Calu3 (cell line): ENCODE data around the gene TRIO. TPM values are rescaled to one million over a fixed set of nuclear protein-coding genes. Genes with fewer than 3 reads are reported as not detected.

Experiments used
- BruUV-seq: library from RNA; stranded (reverse); fragments of 400-500 nt; replicated peaks from 2 replicates; lab custom pipeline; 2021; lab: Mats Ljungman, UMichigan
- CTCF ChIA-PET: fragments of 300-600 bp; sonication (Branson Sonifier 250); formaldehyde crosslinking; loops from one replicate; lab custom pipeline; 2022; ENCODE audit warnings: antibody characterized with exemption; lab: Charles Lee
- DNase-seq: peaks from one replicate; pipeline ENCODE4 v3.0.0; 2022
- H3K27ac Mint-ChIP-seq: one replicate; pipeline ENCODE4 v1.8.0; 2022; ENCODE audit warnings: mixed read lengths; ENCODE audit not compliant: unreplicated experiment
- H3K27me3 Mint-ChIP-seq: one replicate; pipeline ENCODE4 v1.8.0; 2022; ENCODE audit warnings: mixed read lengths; ENCODE audit not compliant: unreplicated experiment
- H3K36me3 Mint-ChIP-seq: one replicate; pipeline ENCODE4 v1.8.0; 2022; ENCODE audit warnings: mild to moderate bottlenecking, moderate library complexity, mixed read lengths; ENCODE audit not compliant: insufficient read depth, unreplicated experiment
- H3K4me1 Mint-ChIP-seq: one replicate; pipeline ENCODE4 v1.8.0; 2022; ENCODE audit warnings: mild to moderate bottlenecking, low read depth, mixed read lengths; ENCODE audit not compliant: unreplicated experiment
- H3K4me3 Mint-ChIP-seq: one replicate; pipeline ENCODE4 v1.8.0; 2022; ENCODE audit warnings: mild to moderate bottlenecking, low read depth, moderate library complexity, mixed read lengths; ENCODE audit not compliant: unreplicated experiment
- H3K9me3 Mint-ChIP-seq: one replicate; pipeline ENCODE4 v1.8.0; 2022; ENCODE audit warnings: low read depth, mixed read lengths; ENCODE audit not compliant: unreplicated experiment
- intact Hi-C: fragments of 100-400 bp; cut with micrococcal nuclease; formaldehyde crosslinking; loops from one replicate; pipeline ENCODE4 v1.10.0; 2022; ENCODE audit not compliant: unreplicated experiment
- total RNA-seq: library from RNA; stranded (reverse); gene quantifications from 2 replicates; pipeline ENCODE4 v1.2.3, GENCODE V29; 2022
- TF ChIP-seq, protein P1 (sequence below): fragments of 200-600 bp; IDR thresholded peaks from one replicate; pipeline ENCODE4 v1.8.0; 2022; ENCODE audit warnings: antibody characterized with exemption; ENCODE audit not compliant: unreplicated experiment

The TRIO gene
- total RNA-seq, 1 experiment from 2014 or later, result 183 TPM

DNA sequence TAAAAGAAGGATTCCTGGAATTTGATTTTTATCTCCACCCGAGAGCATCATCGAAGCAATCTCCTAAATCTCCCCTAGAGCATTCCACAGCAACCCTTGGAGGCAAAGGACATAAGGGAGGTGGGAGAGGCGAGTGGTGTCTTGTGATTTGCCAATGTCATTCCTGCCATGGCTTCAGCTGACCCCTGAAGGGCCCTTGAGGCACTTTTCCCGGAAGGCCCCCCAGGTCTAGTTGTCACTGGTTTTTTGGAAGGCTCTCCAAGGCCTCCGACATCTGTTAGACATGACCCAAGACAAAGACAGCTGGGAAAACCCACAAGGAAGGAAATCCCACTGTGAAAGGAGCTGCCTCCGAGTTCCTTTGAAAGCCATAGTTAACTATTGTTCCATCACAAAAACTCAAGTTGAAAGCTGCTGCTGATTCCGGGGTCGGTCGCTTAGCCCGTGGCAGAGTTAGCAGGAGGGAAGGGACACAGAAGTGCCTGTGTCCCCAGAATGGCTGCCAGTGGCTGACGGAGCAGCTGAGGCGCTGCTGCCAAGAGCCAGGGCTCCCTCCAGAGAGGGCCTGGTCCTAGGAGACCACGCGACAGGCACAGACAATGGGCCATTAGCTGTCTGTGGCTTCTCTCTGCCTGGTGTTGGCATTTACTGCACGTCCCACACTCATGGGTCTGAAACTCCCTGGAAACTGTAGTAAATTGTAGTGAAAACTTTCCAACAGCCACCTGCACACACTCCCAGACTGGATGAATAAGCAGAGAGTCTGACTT, 24.4 kb upstream of the TRIO start:
- no peaks in the 10 kb centered on the region for H3K36me3 Mint-ChIP-seq
- H3K27ac Mint-ChIP-seq, result no peak overlapping the region
- H3K27me3 Mint-ChIP-seq, result no peaks in the 10 kb centered on the region
- no TSS peak for BruUV-seq
- TF ChIP-seq, protein P1, sequence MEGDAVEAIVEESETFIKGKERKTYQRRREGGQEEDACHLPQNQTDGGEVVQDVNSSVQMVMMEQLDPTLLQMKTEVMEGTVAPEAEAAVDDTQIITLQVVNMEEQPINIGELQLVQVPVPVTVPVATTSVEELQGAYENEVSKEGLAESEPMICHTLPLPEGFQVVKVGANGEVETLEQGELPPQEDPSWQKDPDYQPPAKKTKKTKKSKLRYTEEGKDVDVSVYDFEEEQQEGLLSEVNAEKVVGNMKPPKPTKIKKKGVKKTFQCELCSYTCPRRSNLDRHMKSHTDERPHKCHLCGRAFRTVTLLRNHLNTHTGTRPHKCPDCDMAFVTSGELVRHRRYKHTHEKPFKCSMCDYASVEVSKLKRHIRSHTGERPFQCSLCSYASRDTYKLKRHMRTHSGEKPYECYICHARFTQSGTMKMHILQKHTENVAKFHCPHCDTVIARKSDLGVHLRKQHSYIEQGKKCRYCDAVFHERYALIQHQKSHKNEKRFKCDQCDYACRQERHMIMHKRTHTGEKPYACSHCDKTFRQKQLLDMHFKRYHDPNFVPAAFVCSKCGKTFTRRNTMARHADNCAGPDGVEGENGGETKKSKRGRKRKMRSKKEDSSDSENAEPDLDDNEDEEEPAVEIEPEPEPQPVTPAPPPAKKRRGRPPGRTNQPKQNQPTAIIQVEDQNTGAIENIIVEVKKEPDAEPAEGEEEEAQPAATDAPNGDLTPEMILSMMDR, result no peak
- CTCF ChIA-PET, result no interaction called here
- no peak overlapping the region for H3K4me3 Mint-ChIP-seq
- peaks cover 8% of the 10 kb centered on the region for H3K4me1 Mint-ChIP-seq
- no peak for DNase-seq
- intact Hi-C loops, result no loop called here
- H3K9me3 Mint-ChIP-seq, result no peaks in the 10 kb centered on the region

DNA sequence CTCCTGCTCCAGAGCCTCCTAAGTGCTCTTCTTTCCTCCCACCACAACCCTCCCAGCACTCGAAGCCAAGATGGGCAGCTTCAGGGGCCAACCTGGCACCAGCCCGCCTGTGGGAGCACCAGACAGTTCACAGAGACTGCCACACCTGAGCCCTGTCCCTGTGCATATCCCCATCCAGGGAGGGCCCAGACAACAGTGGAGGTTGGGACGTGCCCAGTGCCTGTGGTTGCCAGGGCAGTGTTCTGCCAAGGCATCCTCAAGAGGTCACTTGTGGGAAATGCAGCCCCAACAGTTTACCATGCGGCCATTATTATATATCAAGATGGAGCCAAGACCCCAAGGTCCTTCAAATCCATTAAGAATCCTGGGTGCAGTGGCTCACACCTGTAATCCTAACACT, 23.0 kb upstream of the TRIO start:
- no peak overlapping the region for H3K4me3 Mint-ChIP-seq
- BruUV-seq, result no TSS peak
- H3K4me1 Mint-ChIP-seq, result no peaks in the 10 kb centered on the region
- CTCF ChIA-PET, result no interaction called here
- H3K27me3 Mint-ChIP-seq, result no peaks in the 10 kb centered on the region
- no peaks in the 10 kb centered on the region for H3K9me3 Mint-ChIP-seq
- no peak overlapping the region for H3K27ac Mint-ChIP-seq
- TF ChIP-seq, protein P1, result no peak
- no peak for DNase-seq
- intact Hi-C loops, result no loop called here
- H3K36me3 Mint-ChIP-seq, result no peaks in the 10 kb centered on the region

DNA sequence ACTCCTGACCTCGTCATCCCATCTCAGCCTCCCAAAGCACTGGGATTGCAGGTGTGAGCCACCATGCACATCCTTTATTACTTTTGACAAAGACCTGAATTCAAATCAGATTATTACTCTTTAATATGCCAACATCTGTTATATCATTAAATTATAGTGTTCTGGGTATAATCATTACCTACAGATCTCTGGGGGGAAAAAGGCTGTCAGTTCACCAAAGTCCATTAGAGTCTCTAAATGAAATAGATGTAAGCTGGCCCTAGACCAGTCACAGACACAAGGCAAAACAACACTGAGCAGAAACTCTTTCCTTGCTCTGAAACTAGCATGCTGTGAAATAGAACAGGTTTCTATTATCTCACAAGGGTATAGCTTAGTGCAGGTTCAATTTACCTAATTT, 21.6 kb upstream of the TRIO start:
- no peak overlapping the region for H3K27ac Mint-ChIP-seq
- CTCF ChIA-PET, result no interaction called here
- H3K4me1 Mint-ChIP-seq, result no peaks in the 10 kb centered on the region
- H3K4me3 Mint-ChIP-seq, result no peak overlapping the region
- H3K36me3 Mint-ChIP-seq, result no peaks in the 10 kb centered on the region
- no peaks in the 10 kb centered on the region for H3K9me3 Mint-ChIP-seq
- intact Hi-C loops, result no loop called here
- DNase-seq, result no peak
- H3K27me3 Mint-ChIP-seq, result no peaks in the 10 kb centered on the region
- TF ChIP-seq, protein P1, result no peak
- BruUV-seq, result no TSS peak

DNA sequence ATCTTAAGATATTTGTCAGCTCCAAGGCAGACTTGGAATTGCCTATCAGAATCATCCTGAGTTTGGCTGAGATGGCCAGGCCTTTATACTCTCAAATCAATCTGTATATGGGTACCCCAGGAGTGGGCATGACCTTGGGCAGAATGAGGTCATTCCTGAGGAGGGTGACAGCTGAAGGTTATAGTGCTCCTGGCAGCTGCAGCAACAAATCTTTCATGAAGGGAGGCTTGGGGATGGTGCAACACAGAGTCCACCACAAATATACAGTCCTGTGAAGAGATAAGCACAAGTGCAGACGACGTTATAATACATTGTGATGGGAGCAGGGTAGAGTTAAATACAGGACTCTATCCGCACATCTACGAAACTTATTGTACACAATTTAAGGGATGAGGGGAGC, 21.1 kb upstream of the TRIO start:
- Mint-ChIP-seq H3K4me1 (no peaks in the 10 kb centered on the region), H3K4me3 (no peak overlapping the region), H3K9me3 (no peaks in the 10 kb centered on the region), H3K27me3 (no peaks in the 10 kb centered on the region), H3K27ac (no peak overlapping the region), H3K36me3 (no peaks in the 10 kb centered on the region)
- CTCF ChIA-PET, result no interaction called here
- intact Hi-C loops, result no loop called here
- no peak for DNase-seq
- BruUV-seq, result no TSS peak
- TF ChIP-seq, protein P1, result no peak
